Common myeloid progenitor, CD34-positive (primary cell): ENCODE results near the gene MYO16.
A peak's percentile ranks its signal among the peaks of the same experiment; 100 is the strongest.
"Not testable (repeated sequence)": the region's sequence is repeated elsewhere in the genome, so short reads cannot be mapped to it uniquely, and the experiment has no call there.

ENCODE experiments used
- CTCF ChIA-PET: fragments of 350-600 bp; sonication (Branson Sonifier 250); formaldehyde crosslinking; loops from one replicate; lab custom pipeline; 2021; ENCODE audit warnings: antibody characterized with exemption; lab: Charles Lee
- POLR2A ChIA-PET: fragments of 350-600 bp; sonication (Branson Sonifier 250); formaldehyde crosslinking; loops from one replicate; lab custom pipeline; 2021; ENCODE audit warnings: antibody characterized with exemption; lab: Charles Lee
- DNase-seq, 3 donors: peaks; one replicate each; pipeline versions ENCODE4 v3.0.0 to v3.0.0-alpha.2; 2013
- H3K27ac ChIP-seq, 2 experiments: 1 replicate in 1 of 2; 2 replicates in 1 of 2; pipeline ENCODE4 v1.7.0; 2013; ENCODE audit warnings: inconsistent platforms in 2 of 2, low read length in 2 of 2, mild to moderate bottlenecking in 2 of 2, low read depth in 1 of 2, moderate library complexity in 1 of 2; ENCODE audit not compliant: severe bottlenecking in 2 of 2, insufficient read depth in 1 of 2, poor library complexity in 1 of 2
- H3K27me3 ChIP-seq, 5 experiments: replicated peaks in 2 of 5; 1 replicate in 3 of 5; 2 replicates in 2 of 5; pipeline versions ENCODE4 v1.6.1 to v1.7.0; 2013; ENCODE audit warnings: low read length in 4 of 5, mild to moderate bottlenecking in 2 of 5, moderate library complexity in 2 of 5, inconsistent platforms in 1 of 5; ENCODE audit not compliant: insufficient read depth in 5 of 5, control insufficient read depth in 4 of 5
- H3K36me3 ChIP-seq, 4 experiments: 1 replicate in 2 of 4; 2 replicates in 2 of 4; pipeline versions ENCODE4 v1.6.1 to v1.7.0; 2013; ENCODE audit warnings: low read length in 3 of 4, control low read depth in 1 of 4, mild to moderate bottlenecking in 1 of 4; ENCODE audit not compliant: control insufficient read depth in 4 of 4, insufficient read depth in 4 of 4
- H3K4me1 ChIP-seq, 4 experiments: 1 replicate in 3 of 4; 2 replicates in 1 of 4; pipeline versions ENCODE4 v1.6.1 to v1.7.1; 2013; ENCODE audit warnings: low read length in 3 of 4, mild to moderate bottlenecking in 3 of 4, control low read depth in 1 of 4, inconsistent platforms in 1 of 4, moderate library complexity in 1 of 4; ENCODE audit not compliant: control insufficient read depth in 4 of 4, insufficient read depth in 4 of 4; ENCODE audit errors: control extremely low read depth in 1 of 4
- H3K4me3 ChIP-seq, 7 experiments: 1 replicate in 4 of 7; 2 replicates in 3 of 7; pipeline versions ENCODE4 v1.5.1 to v1.7.0; 2013; ENCODE audit warnings: mild to moderate bottlenecking in 7 of 7, low read length in 6 of 7, moderate library complexity in 6 of 7, inconsistent platforms in 2 of 7, low read depth in 2 of 7, control low read depth in 1 of 7; ENCODE audit not compliant: insufficient read depth in 4 of 7, control insufficient read depth in 1 of 7; ENCODE audit errors: extremely low read depth in 1 of 7
- H3K9me3 ChIP-seq, 5 experiments: 1 replicate in 4 of 5; 2 replicates in 1 of 5; pipeline versions ENCODE4 v1.6.1 to v1.7.1; 2013; ENCODE audit warnings: low read length in 4 of 5, mild to moderate bottlenecking in 2 of 5, inconsistent platforms in 1 of 5, low read depth in 1 of 5, moderate library complexity in 1 of 5; ENCODE audit not compliant: control insufficient read depth in 4 of 5, insufficient read depth in 2 of 5; ENCODE audit errors: control extremely low read depth in 1 of 5
- WGBS: methylation state at CpG from one replicate; pipeline ENCODE4 v1.1.5; 2013; ENCODE audit not compliant: insufficient coverage; 5-methylcytosine and 5-hydroxymethylcytosine counted together

Gene MYO16

GRCh38 chr13:108902405-108903155 lies 273.2 kb downstream of the MYO16 start:
- H3K36me3 ChIP-seq = no peaks in the 10 kb centered on the region
- no peak overlapping the region for H3K4me3 ChIP-seq
- H3K4me1 ChIP-seq = peaks cover 0 to 7% (median 3%) of the 10 kb centered on the region in 4 experiments
- POLR2A ChIA-PET = no interaction called here
- DNase-seq = no peak
- WGBS = 80% methylated on average over 5 of the region's 7 CpGs
- H3K27ac ChIP-seq = no peak overlapping the region
- CTCF ChIA-PET = no interaction called here
- no peaks in the 10 kb centered on the region for H3K9me3 ChIP-seq
- H3K27me3 ChIP-seq = no peaks in the 10 kb centered on the region

GRCh38 chr13:108903613-108904012 lies 274.2 kb downstream of the MYO16 start:
- Histone ChIP-seq H3K27ac (no peak overlapping the region), H3K36me3 (no peaks in the 10 kb centered on the region), H3K4me1 (no peaks in the 10 kb centered on the region), H3K4me3 (no peak overlapping the region), H3K9me3 (no peaks in the 10 kb centered on the region), H3K27me3 (no peaks in the 10 kb centered on the region)
- ChIA-PET CTCF (no interaction called here), POLR2A (no interaction called here)
- no CpG with 5 or more reads among the region's 1 CpG for WGBS
- DNase-seq = no peak

DNA sequence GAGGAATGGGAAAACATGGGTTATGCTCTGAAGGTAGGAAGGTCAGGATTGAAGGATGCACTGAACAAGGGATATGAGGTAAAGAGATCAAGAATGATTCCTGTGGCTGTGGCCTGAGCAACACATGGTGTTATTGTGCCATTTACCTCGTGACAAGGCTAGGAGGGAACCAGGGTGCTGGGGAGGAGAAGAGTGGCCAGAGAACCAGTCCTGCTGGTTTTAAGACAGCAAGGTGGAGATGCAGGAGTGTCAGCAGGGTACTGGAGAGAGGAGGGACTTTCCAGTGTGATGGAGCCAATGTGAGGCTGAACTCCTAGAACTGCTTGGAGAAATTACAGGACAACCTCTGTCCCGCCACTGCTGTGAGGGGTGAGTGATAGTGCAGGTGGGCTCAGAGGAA lies 282.4 kb downstream of the MYO16 start:
- 91% methylated on average over 1 of the region's 2 CpGs for WGBS
- Histone ChIP-seq H3K9me3 (no peaks in the 10 kb centered on the region), H3K36me3 (no peaks in the 10 kb centered on the region), H3K27ac (no peak overlapping the region), H3K27me3 (no peaks in the 10 kb centered on the region), H3K4me3 (no peak overlapping the region), H3K4me1 (peaks cover 6 to 17% (median 14%) of the 10 kb centered on the region in 4 experiments)
- DNase-seq = no peak
- CTCF ChIA-PET = interaction anchor here (0.9 kb wide), 1 partner anchor 10 kb away, joined by 3 read pairs; no protein-coding TSS in a partner anchor
- POLR2A ChIA-PET = no interaction called here

GRCh38 chr13:108913731-108914130 lies 284.3 kb downstream of the MYO16 start:
- H3K4me3 ChIP-seq, CTCF ChIA-PET, H3K27me3 ChIP-seq, H3K36me3 ChIP-seq, H3K27ac ChIP-seq, POLR2A ChIA-PET, H3K9me3 ChIP-seq: not testable (repeated sequence)
- DNase-seq = peak in 2 of 3 donors; percentile 33 to 57
- peaks cover 6 to 17% (median 14%) of the 10 kb centered on the region in 4 experiments for H3K4me1 ChIP-seq
- WGBS = 62% methylated on average over 3 of the region's 4 CpGs

GRCh38 chr13:108915095-108915633 lies 285.8 kb downstream of the MYO16 start:
- no peaks in the 10 kb centered on the region for H3K9me3 ChIP-seq
- ChIA-PET CTCF (interaction anchor here (0.8 to 2.3 kb wide), 4 partner anchors 17 to 48 kb away, joined by 3 to 9 read pairs (median 6); no protein-coding TSS in a partner anchor), POLR2A (no interaction called here)
- no CpG with 5 or more reads among the region's 7 CpGs for WGBS
- peak; percentile 33 to 58 (median 48) for DNase-seq
- H3K36me3 ChIP-seq = no peaks in the 10 kb centered on the region
- peaks cover 6 to 17% (median 14%) of the 10 kb centered on the region in 4 experiments for H3K4me1 ChIP-seq
- H3K27me3 ChIP-seq = no peaks in the 10 kb centered on the region
- H3K4me3 ChIP-seq = peak overlapping the region in 5 of 7 experiments; percentile 11 to 65 (median 19)
- H3K27ac ChIP-seq = peak overlapping the region in 1 of 2 experiments; percentile 77

GRCh38 chr13:108915634-108916512 lies 286.5 kb downstream of the MYO16 start:
- H3K27me3 ChIP-seq = no peaks in the 10 kb centered on the region
- peak overlapping the region in 4 of 7 experiments; percentile 11 to 65 (median 29) for H3K4me3 ChIP-seq
- DNase-seq = peak; percentile 77 to 90 (median 86)
- H3K9me3 ChIP-seq = no peaks in the 10 kb centered on the region
- CTCF ChIA-PET = interaction anchor here (0.8 to 2.3 kb wide), 4 partner anchors 18 to 48 kb away, joined by 3 to 9 read pairs (median 6); no protein-coding TSS in a partner anchor
- peak overlapping the region in 1 of 2 experiments; percentile 77 for H3K27ac ChIP-seq
- 11% methylated on average over 8 of the region's 9 CpGs for WGBS
- no peaks in the 10 kb centered on the region for H3K36me3 ChIP-seq
- peaks cover 6 to 17% (median 14%) of the 10 kb centered on the region in 4 experiments for H3K4me1 ChIP-seq
- POLR2A ChIA-PET = no interaction called here
